Spleen (tissue), 11 donors: Measurements from ENCODE around the gene TMCO4. TPM values are rescaled to one million over a fixed set of nuclear protein-coding genes. Genes with fewer than 3 reads are reported as not detected.

Experiments
- DNase-seq: peaks from one replicate; pipeline ENCODE4 v3.0.0-alpha.2; 2020
- H3K27ac ChIP-seq, 8 donors: fragments of 200-600 bp; sonication (generic) in 7 of 8; 1 replicate in 4 of 8; 2 replicates in 4 of 8; pipeline versions ENCODE4 v1.5.0 to v1.8.0; 2016 to 2021; ENCODE audit warnings: inconsistent platforms in 4 of 8, mild to moderate bottlenecking in 4 of 8, moderate library complexity in 1 of 8
- H3K27me3 ChIP-seq, 7 donors: fragments of 200-600 bp; sonication (generic) in 6 of 7; replicated peaks in 1 of 7; 1 replicate in 4 of 7; 2 replicates in 3 of 7; pipeline versions ENCODE4 v1.5.0 to v1.8.0; 2016 to 2021; ENCODE audit warnings: inconsistent platforms in 3 of 7, mild to moderate bottlenecking in 1 of 7
- H3K36me3 ChIP-seq, 6 donors: fragments of 200-600 bp; sonication (generic) in 5 of 6; 1 replicate in 4 of 6; 2 replicates in 2 of 6; pipeline versions ENCODE4 v1.5.0 to v1.8.0; 2016 to 2021; ENCODE audit warnings: inconsistent platforms in 2 of 6
- H3K4me1 ChIP-seq, 6 donors: fragments of 200-600 bp; sonication (generic) in 5 of 6; 1 replicate in 3 of 6; 2 replicates in 3 of 6; pipeline versions ENCODE4 v1.5.0 to v1.8.0; 2016 to 2021; ENCODE audit warnings: inconsistent platforms in 3 of 6
- H3K4me3 ChIP-seq, 8 donors: fragments of 200-600 bp; sonication (generic) in 7 of 8; 1 replicate in 4 of 8; 2 replicates in 4 of 8; pipeline versions ENCODE4 v1.5.0 to v1.8.0; 2016 to 2021; ENCODE audit warnings: inconsistent platforms in 4 of 8, mild to moderate bottlenecking in 4 of 8, moderate library complexity in 2 of 8
- H3K9me3 ChIP-seq, 8 donors: fragments of 200-600 bp; sonication (generic) in 7 of 8; 1 replicate in 4 of 8; 2 replicates in 4 of 8; pipeline versions ENCODE4 v1.5.0 to v1.8.0; 2016 to 2021; ENCODE audit warnings: inconsistent platforms in 4 of 8
- POLR2A ChIP-seq, 3 donors: fragments of 450-650 bp; IDR thresholded peaks; one replicate each; pipeline ENCODE4 v1.5.1; 2017; ENCODE audit warnings: antibody characterized with exemption in 3 of 3, mild to moderate bottlenecking in 1 of 3
- POLR2AphosphoS5 ChIP-seq, 3 donors: sonication (generic); formaldehyde crosslinking; IDR thresholded peaks; one replicate each; pipeline ENCODE4 v1.5.1; 2017; ENCODE audit warnings: antibody characterized with exemption in 3 of 3
- WGBS, 5 donors: extraction: QIAGEN DNeasy Blood & Tissue Kit in 3 of 5; methylation state at CpG; one replicate each; pipeline versions ENCODE4 v1.1.5 to v1.1.7; 2013 to 2018; 5-methylcytosine and 5-hydroxymethylcytosine counted together
- intact Hi-C: fragments of 100-400 bp; cut with DNase I; formaldehyde crosslinking; loops from one replicate; pipeline ENCODE4 v1.15.0; 2023; ENCODE audit warnings: low total_unique reads
- polyA plus RNA-seq, 3 donors: library from polyadenylated mRNA; stranded (reverse); fragments of 200-250 nt; gene quantifications; one replicate each; pipeline ENCODE4 v1.2.1, GENCODE V29; 2013
- total RNA-seq, 7 donors: library from RNA; depleted of rRNA in 3 of 7; stranded (reverse); fragments of >200 nt in 3 of 7; fragmentation: NEBNext Ultra II Directional in 4 of 7; extraction: Animal tissue kit (Norgen Biotek cat#: 25700) in 4 of 7; gene quantifications; one replicate each; pipeline versions ENCODE4 v1.1.0 to v1.2.1, GENCODE V29; 2016 to 2021
- TF ChIP-seq, protein P1 (sequence below), 11 experiments: fragments of 200-600 bp in 7 of 11; fragments of 450-650 bp in 4 of 11; sonication (generic) in 4 of 11; IDR thresholded peaks in 8 of 11; conservative IDR thresholded peaks in 3 of 11; 1 replicate in 7 of 11; 2 replicates in 4 of 11; pipeline versions ENCODE4 v1.4.0 to v1.8.0; 2016 to 2021; ENCODE audit warnings: antibody characterized with exemption in 11 of 11, inconsistent platforms in 4 of 11, mild to moderate bottlenecking in 1 of 11
- donor health status: healthy with polysubstance abuse.
- donor health status: DM: no; HTN: no; CAD: no; lungs with moderate emphysema.
- donor health status: DM: no; HTN: no; CAD: no.
- donor health status: Bipolar disorder and iron deficiency.
- donor health status: healthy.
- donor health status: DM: no; HTN: no; CAD: no.
- donor health status: DM: yes; HTN: yes; CAD: no.

TMCO4 gene
- total and polyA plus RNA-seq, 10 donors, result 15.4 to 40.8 (median 27.2) TPM

GRCh38 chr1:19709260-19709793, 90.4 kb downstream of the TMCO4 start:
- H3K27me3 ChIP-seq, result no peaks in the 10 kb centered on the region
- WGBS, 5 donors, result 74 to 87% (median 85%) methylated on average over 4 of the region's 4 CpGs
- no peak for TF ChIP-seq POLR2AphosphoS5 (IDR thresholded peaks at IDR 0.05)
- TF ChIP-seq, protein P1, sequence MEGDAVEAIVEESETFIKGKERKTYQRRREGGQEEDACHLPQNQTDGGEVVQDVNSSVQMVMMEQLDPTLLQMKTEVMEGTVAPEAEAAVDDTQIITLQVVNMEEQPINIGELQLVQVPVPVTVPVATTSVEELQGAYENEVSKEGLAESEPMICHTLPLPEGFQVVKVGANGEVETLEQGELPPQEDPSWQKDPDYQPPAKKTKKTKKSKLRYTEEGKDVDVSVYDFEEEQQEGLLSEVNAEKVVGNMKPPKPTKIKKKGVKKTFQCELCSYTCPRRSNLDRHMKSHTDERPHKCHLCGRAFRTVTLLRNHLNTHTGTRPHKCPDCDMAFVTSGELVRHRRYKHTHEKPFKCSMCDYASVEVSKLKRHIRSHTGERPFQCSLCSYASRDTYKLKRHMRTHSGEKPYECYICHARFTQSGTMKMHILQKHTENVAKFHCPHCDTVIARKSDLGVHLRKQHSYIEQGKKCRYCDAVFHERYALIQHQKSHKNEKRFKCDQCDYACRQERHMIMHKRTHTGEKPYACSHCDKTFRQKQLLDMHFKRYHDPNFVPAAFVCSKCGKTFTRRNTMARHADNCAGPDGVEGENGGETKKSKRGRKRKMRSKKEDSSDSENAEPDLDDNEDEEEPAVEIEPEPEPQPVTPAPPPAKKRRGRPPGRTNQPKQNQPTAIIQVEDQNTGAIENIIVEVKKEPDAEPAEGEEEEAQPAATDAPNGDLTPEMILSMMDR (IDR thresholded peaks at IDR 0.05 in 8 of 11, conservative IDR thresholded peaks at IDR 0.05 in 3 of 11), result no peak
- no peak for TF ChIP-seq POLR2A (IDR thresholded peaks at IDR 0.05)

GRCh38 chr1:19708567-19709110, 91.1 kb downstream of the TMCO4 start:
- Histone ChIP-seq H3K36me3 (peaks cover 0 to 76% (median 6%) of the 10 kb centered on the region in 6 donors), H3K27ac (no peak overlapping the region), H3K9me3 (no peaks in the 10 kb centered on the region), H3K4me1 (peaks cover 4 to 39% (median 8%) of the 10 kb centered on the region in 6 donors), H3K27me3 (no peaks in the 10 kb centered on the region), H3K4me3 (no peak overlapping the region)
- intact Hi-C loops, result no loop called here
- 84 to 87% (median 86%) methylated on average over 8 of the region's 8 CpGs for WGBS, 5 donors
- TF ChIP-seq POLR2A (IDR thresholded peaks at IDR 0.05) (no peak), POLR2AphosphoS5 (IDR thresholded peaks at IDR 0.05) (no peak)
- TF ChIP-seq, protein P1 (IDR thresholded peaks at IDR 0.05 in 8 of 11, conservative IDR thresholded peaks at IDR 0.05 in 3 of 11), result no peak
- no peak for DNase-seq

More at GRCh38 chr1:19709260-19709793, 90.4 kb downstream of the TMCO4 start:
- Histone ChIP-seq H3K9me3 (no peaks in the 10 kb centered on the region), H3K36me3 (peaks cover 0 to 73% (median 6%) of the 10 kb centered on the region in 6 donors), H3K27ac (no peak overlapping the region), H3K4me3 (no peak overlapping the region), H3K4me1 (peaks cover under 1 to 36% (median 5%) of the 10 kb centered on the region in 6 donors)
- intact Hi-C loops, result no loop called here
- no peak for DNase-seq

DNA sequence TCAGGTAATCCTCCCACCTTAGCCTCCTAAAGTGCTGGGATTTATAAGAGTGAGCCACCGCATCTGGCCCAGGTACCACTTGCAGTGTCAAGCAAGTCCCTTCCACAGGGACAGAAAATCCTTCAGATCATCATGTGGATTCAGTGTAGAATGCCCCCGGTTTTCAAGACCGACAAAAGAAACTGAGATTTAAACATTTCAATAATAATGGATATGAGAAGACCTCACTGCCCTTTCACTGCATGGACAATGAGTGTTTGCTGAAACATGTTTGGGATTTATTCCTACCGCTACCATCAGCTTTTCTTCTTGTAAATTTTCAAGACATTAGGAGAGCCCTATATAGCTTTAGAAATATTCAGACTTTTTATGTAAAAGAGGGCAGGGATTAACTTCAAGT, 93.6 kb downstream of the TMCO4 start:
- intact Hi-C loops, result no loop called here
- Histone ChIP-seq H3K36me3 (peaks cover 0 to 67% (median 4%) of the 10 kb centered on the region in 6 donors), H3K27ac (no peak overlapping the region), H3K4me1 (peaks cover 4 to 35% (median 8%) of the 10 kb centered on the region in 6 donors), H3K9me3 (no peaks in the 10 kb centered on the region), H3K4me3 (no peak overlapping the region), H3K27me3 (no peaks in the 10 kb centered on the region)
- 89 to 98% (median 94%) methylated on average over 4 of the region's 4 CpGs for WGBS, 5 donors
- no peak for TF ChIP-seq POLR2AphosphoS5 (IDR thresholded peaks at IDR 0.05)
- TF ChIP-seq, protein P1 (IDR thresholded peaks at IDR 0.05 in 8 of 11, conservative IDR thresholded peaks at IDR 0.05 in 3 of 11), result no peak
- TF ChIP-seq POLR2A (IDR thresholded peaks at IDR 0.05), result no peak
- DNase-seq, result no peak

GRCh38 chr1:19705464-19705863, 94.3 kb downstream of the TMCO4 start:
- no peak for TF ChIP-seq POLR2A (IDR thresholded peaks at IDR 0.05)
- TF ChIP-seq, protein P1 (IDR thresholded peaks at IDR 0.05 in 8 of 11, conservative IDR thresholded peaks at IDR 0.05 in 3 of 11), result no peak
- no peak for TF ChIP-seq POLR2AphosphoS5 (IDR thresholded peaks at IDR 0.05)
- Histone ChIP-seq H3K36me3 (peaks cover 0 to 70% (median 10%) of the 10 kb centered on the region in 6 donors), H3K9me3 (no peaks in the 10 kb centered on the region), H3K4me1 (peaks cover 4 to 28% (median 8%) of the 10 kb centered on the region in 6 donors), H3K27ac (no peak overlapping the region), H3K27me3 (no peaks in the 10 kb centered on the region), H3K4me3 (no peak overlapping the region)
- WGBS, 5 donors, result 87 to 97% (median 91%) methylated on average over 4 of the region's 4 CpGs
- DNase-seq, result no peak
- intact Hi-C loops, result no loop called here
